ENCODE measurements around the gene RET.

Gene RET

DNA sequence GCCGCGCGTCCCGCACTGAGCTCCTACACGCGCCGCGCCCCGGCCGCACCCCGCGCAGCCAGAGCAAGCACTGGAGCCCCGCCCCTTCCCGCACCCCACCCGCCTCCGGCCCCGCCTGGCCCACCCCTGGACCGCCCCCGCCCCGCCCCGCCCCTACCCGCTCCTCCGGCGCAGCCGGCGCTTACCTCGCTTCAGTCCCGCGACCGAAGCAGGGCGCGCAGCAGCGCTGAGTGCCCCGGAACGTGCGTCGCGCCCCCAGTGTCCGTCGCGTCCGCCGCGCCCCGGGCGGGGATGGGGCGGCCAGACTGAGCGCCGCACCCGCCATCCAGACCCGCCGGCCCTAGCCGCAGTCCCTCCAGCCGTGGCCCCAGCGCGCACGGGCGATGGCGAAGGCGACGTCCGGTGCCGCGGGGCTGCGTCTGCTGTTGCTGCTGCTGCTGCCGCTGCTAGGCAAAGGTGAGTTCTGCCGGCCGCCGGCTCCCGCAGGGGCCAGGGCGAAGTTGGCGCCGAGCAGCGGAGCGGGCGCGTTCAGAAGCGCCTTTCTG, at the start of gene RET:
TSS of gene RET (plus strand) at position 194 of the 545 bp plus-strand sequence. CDS start at position 384, 190 bp downstream.
- no peak for DNase-seq (ENCODE audit: low read depth)

DNA sequence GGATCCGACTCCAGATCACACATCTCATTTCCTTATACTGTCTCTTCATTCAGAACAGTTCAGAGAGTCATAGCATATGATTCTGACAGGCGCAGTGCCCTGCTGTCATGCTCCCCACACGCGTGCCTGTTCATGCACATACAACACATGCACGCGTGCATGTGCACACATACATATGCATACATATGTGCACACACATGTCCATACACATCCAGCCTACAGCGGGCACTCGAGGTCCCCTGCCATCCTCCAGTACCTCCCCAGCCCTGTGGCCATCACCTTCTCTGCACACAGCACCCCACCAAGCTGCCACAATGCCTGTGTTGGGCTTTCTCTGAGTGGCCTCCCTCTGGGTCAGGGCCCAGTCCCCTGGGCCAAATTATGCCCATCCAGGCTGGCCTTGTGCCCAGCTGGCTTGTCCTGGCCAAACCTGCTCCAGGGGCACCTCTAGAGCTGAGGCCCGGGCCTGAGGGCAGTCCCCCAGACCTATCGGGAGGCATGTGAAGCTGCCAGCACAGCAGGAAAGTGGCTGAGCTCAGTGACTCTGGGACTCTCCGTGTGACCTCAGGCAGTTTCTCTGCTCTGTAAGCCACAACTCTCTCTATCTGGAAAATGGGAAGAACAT, 49.4 kb upstream of the RET start:
- DNase-seq (ENCODE audit: low read depth), result no peak

DNA sequence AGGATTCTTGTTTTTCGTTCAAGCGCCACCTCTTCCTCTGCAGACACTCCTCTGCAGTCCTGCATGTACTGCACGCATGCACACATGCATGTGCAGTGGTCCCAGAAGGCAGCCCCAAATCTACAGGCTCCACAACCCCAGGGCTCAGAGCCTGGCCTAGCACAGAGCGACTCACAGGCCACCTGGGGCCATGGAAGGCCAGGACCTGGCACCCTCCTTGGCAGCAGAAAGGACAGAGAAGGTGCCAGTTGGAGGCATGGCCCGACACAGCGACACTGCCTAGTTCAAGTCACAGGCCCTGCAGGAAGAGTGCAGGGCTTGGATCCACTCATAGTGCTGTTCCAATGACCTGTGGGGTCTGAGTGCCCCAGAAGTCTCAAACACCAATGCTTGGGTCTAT, 48.7 kb upstream of the RET start:
- no peak for DNase-seq (ENCODE audit: low read depth)

DNA sequence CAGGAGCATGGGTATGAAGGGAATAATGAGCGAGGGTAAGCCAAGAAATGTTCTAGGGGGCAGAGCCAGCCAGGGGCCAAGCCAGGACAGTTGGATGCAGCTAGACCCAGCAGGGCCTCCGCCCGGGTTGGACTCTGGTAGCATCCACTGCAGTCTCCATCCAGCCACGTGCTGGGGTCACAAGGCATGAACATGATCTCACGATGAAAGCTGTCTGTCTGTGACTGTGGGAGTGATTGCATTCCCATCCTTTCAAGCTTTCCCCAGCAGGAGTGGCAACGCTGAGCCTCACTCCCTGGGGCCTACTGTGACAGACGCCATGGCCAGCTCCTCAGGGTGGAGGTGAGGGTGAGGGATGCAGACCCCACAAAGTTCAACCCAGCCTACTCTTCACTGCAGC, 47.8 kb upstream of the RET start:
- DNase-seq (ENCODE audit: low read depth), result no peak

DNA sequence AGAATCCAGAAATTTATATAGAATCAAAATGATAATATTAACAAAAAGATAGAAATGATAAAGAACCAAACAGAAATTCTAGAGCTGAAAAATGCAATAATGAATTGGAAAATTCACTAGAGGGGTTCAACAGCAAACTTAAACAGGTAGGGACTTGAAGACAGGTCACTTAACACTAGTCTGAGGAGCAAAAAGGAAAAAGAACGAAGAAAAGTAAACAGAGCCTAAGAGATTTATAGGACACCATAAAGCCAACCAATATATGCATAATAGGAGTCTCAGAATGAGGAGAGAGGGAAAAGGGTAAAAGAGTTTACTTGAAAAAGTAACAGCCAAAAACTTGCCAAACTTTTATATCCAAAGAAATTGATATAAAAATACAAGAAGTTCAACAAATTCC, 44.3 kb upstream of the RET start:
- no peak for DNase-seq (ENCODE audit: low read depth)

DNA sequence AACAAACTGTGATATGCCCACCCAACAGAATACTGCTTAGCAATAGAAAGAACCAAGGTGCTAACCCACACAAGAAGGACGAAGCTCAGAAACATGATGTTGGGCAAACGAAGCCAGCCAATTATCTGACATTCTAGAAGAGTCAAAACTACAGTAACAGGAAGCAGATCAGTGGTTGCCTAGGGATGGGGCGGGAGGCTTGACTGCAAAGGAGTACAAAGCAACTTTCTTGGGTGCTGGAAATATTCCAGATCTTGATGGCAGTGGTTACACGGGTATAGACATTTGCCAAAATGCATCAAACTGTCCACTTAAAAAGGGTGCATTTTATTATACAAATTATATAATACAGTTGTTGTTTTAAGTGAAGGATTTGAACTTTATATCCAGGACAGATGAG, 41.1 kb upstream of the RET start:
- DNase-seq (ENCODE audit: low read depth), result no peak

DNA sequence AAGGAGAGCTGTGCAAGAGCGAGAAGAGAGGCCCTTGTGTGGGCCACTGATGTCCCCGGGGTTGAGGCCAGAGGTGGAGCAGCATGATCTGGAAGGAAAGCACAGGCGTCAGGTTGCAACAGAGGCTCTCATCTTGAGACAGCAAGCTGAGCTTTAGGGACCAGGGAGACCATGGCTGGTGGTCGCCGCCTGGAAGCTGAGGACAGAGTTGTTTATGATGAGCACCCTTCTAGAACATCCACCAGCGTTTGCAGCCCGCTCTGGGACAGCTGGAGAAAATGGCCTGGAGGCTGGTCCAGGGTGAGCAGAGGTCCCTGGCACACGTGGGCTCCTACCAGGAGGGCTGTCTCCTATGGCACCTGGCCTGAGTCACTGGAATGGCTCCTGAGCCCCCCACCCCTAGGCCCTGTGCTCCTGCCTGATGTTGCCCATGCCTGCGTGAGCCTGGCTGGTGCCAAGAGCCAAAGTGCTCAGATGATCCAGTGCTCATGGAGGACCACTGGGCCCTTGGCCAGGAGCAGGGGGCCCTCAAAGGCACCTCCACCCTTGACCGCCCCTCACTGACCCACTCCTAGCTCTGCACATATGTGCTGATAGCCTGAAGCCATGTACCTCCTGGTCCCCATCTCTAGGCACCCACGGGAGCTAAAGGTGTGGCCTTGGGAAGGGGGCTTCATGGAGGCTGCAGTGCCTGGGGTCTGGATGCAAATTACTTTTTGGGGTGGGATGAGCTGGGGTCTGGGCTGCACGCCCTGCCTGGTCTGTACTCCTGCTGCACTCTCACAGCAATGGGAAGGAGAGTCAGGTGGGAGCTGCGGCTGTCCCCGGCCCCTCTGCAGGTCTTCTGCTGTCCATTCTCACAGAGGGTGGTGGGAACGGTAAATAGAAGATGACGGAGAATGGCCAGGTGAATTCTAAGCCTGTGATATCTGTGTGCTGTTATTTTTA, 40.1 kb upstream of the RET start:
- DNase-seq (ENCODE audit: low read depth), result no peak

DNA sequence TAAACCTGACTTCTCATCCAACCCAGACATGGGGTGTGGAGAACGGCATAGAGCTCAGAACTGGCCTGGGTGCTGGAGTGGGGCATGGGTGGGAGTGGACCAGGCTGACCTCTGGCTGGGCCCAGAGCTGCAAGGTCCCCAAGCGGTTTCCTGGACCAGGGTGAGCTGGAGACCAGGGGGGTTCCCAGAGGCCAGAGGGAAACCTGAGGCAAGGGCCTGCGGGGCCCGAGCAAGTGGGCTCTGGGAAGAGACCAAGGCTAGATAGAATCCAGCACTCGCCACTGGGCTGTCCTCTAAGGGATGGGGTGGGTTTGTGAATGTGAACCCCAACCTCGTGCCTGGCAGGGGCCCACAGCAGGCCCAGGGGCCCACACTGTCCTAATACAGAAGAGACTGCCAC, 39.4 kb upstream of the RET start:
- no peak for DNase-seq (ENCODE audit: low read depth)

DNA sequence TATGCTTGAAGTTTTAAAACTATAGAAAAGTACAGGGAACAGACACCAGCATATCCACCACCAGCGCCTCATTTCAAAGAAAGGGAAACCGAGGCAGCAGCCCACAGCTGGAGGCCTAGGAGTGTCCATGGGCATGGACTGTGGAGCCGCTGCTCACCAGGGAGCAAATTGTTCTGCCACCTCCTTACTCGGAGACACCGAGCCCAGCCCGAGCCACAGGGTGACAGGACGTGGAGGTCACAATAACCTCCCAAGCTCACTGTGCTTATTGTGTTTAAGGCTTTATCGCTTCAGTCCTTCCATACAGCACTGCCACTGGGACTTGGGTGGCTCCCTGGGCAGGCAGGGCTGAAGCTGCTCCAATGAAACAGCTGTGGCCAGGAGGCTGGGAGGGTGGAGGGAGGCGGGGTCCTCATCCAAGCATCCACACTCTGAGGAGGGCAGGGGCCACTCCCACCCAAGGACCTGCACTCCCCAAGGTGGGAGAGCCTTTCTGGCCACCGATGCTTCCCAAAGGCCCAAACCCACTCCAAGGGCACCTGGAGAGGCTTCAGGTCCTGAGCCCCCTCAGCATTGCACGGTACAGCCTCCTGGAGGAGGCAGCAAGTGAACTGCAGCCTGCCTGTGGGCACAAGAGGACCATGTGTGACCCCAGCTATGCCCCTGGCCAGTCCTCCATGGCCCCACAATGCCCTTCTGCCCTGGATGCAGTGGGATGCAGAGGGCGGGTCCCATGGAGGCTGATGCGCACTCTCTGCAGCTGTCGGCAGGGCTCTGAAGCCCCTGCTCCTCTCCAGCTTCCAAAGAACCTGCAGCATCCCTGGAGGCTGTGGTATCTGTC, 38.7 kb upstream of the RET start:
- DNase-seq (ENCODE audit: low read depth), result no peak

DNA sequence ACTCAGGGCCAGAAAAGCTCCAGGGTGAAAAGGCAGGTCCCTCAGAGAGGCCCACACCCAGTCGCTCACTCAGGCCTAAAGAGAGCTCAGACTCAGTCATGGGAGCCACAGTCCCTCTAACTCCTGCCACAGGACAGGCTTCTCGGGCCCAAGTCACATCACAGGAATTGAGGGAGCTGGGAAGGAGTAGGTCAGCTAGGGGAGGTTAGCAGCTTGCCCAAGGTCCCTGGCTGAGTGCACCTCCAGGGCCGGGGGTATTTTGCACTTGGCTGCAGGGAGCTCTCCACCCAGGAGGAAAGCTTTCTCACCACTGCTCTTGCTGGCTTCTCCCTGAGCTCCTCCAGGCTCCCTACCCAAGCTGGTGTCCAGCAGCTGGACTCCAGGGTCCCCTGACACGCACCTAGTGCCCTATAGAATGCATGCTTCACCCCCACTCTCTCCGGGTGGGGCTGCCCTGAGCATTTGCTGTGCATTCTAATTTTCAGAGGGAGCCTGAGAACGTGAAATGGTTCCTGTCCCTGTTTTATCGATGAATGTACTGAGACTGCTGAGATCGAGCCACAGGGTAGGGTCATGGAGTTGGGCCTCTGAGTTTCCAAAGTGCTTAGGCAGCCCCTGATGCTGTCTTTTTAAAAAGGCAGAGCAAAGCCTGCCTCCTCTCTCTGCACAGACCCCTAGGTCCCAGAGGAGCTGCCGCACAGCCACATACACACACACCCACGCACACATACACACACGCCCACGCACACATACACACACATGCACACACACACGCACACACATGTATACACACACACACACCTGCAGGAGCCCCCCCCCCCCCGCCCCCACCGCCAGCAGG, 37.9 kb upstream of the RET start:
- DNase-seq (ENCODE audit: low read depth), result no peak

DNA sequence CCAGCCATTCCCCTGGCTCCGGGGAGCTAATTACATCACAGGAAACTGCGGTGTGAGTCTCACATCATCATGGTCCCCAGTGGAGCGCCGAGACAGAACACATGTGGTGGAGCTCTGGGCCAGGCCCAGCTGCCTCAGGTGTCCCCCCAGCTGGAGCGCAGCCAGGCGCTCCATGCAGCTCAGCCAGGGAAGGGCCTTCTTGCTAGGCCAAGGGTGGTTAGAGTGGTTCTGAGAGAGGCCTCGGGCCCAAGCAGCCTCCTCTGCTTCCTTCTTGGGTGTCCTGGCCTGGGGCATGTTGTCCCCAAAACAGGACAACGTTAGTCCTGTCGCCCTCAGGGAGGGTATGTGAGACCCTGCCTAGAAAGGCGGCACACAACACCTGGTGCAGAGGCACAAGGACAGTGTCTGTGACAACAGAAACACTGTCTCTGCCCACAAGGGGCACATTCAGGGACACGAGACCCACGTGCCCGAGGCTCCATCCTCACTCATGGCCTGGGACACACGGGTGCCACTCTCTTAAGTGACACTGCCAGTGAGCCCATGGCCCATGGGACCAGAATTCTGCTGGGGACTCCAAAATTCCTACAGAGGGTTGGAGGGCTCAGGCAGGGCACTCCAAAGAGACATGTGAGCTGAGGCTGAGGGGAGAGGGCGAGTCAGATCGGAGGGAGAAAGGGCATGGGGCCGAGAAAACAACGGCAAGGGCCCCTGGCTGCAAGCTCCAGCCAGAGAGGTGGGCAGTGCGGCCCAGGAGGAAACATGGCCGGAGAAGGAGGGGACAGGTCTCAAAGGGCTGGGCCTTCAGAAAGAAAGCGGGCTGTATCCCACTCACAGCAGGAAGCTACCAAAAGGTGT, 37.0 kb upstream of the RET start:
- DNase-seq (ENCODE audit: low read depth), result no peak

DNA sequence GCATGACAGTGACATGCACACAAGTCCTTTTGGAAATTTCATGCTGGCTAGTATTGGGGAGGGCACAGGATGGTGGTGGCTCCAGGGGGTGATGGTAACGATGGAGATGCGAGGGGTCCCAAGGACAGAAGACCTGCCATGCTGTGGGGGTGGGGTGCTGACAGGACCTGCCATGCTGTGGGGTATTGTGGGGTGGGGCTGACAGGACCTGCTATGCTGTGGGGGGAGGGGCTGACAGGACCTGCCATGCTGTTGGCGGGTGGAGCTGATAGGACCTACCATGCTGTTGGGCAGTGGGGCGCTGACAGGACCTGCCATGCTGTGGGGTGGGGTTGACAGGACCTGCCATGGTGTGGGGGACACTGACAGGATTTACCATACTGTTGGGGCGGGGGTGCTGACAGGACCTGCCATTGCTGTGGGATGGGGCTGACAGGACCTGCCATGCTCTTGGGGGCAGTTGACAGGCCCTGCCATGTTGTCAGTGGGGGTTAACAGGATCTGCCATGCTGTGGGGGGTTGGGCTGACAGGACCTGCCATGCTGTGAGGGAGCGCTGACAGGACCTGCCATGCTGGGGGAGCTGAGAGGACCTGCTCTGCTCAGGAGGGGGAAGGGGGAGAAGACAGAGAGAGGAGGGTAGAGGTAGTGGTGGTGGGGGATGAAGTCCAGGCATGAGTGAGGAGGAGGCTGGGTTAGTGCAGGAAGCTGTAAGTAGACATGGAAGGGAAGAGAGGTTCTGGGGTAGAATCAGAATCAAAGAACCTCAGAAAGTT, 36.2 kb upstream of the RET start:
- DNase-seq (ENCODE audit: low read depth), result no peak

DNA sequence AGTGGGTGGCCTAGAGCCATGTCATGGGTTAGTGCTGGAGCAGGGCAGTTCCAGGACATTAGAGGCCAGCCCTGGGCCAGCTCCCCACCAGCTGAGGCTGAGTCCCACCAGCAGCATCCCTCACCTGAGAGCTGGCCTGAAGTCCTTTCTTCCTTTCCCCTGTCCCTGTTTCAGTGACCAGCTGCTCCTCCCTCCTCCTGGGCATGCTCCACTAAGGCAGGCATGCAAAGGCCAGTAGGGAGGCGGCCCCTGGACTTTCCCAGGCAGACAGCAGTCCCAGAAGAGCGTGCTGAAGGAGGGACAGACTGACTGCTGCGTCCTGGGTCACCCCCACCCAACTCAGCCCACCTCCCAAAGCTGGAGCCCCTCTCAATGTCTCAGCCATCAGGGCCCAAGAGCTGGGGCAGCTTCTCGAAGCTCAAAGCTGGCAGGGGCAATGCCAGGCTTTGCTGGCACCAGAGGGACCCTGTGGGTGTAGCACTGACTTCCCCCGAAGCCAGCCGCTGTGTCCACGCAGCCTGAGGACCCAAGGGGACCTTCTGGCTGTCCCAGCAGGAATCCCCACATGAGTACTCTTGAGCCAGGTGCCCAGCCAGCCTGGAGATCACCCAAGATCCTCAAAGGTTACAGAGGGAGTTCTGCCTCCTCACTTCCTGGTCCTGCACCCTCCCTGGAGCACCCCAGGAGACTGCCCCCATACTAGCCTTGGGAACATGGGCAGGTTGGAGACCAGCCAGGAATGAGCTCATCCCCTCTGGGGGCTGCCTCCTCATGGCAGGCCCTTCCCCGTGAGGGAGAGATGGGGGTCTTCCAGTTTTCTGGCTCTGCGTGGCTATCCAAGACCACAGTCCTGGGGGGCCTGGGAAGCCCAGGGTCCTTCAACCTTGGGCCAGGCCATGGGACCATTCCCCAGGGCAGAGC, 35.2 kb upstream of the RET start:
- no peak for DNase-seq (ENCODE audit: low read depth)

DNA sequence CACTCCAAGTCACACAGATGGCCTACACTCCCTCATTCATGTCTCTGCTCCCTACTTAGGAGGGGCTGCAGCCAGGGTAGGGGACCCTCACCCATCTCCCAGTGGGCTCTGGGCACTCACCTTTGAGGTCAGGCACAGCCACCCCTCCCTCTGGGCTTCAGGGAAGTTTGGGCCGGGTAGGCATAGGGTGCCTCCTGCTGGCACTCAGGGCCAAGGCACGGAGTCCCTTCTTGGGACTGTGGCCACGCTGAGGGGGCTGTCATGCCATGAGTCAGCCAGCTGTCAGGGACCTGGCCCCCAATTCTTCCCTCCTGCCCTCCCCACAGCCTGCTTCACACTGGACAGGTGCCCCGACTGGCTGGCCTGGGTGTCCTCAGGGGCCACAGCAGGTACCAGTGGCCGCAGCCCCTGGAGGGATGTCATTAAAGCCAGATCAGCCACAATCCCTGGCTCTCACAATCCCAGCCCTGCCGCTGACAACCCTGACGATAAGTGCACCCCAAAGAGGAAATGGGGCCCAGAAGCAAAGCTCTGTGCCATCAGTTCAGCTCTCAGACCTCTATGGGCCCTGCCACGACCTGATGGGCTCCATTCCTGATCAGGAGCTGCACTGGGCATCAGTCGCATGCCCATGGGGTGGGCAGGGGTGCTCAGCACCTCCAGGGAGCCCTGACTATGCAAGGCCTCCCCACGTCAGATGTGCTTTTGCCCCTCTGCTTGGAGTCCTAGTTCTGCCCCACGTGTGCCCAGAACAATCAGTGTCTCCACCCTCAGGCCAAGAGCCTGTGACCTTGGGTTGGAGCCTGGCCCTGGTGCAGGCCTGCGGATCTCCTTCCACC, 34.1 kb upstream of the RET start:
- no peak for DNase-seq (ENCODE audit: low read depth)

DNA sequence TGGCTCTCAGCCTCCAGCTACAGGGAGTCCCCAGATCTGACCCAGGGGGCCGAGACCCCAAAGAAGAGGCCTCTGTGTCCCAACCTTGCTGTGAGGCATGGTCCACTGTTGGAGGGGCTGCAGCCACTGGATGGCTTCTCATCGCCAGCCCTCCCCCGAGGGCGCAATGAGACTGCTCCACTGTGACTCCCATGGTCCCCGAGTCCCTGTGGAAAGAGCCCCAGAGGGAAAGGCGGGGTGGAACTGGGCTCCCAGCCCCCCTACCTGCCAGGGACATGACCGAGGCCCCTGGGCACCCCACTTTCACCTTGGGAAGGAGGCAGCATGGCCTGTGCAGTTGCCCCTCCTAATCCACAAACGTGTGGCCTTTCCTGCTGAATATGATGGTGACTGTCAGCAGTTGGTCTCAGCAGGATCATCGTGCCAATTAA, 33.5 kb upstream of the RET start:
- DNase-seq (ENCODE audit: low read depth), result no peak

DNA sequence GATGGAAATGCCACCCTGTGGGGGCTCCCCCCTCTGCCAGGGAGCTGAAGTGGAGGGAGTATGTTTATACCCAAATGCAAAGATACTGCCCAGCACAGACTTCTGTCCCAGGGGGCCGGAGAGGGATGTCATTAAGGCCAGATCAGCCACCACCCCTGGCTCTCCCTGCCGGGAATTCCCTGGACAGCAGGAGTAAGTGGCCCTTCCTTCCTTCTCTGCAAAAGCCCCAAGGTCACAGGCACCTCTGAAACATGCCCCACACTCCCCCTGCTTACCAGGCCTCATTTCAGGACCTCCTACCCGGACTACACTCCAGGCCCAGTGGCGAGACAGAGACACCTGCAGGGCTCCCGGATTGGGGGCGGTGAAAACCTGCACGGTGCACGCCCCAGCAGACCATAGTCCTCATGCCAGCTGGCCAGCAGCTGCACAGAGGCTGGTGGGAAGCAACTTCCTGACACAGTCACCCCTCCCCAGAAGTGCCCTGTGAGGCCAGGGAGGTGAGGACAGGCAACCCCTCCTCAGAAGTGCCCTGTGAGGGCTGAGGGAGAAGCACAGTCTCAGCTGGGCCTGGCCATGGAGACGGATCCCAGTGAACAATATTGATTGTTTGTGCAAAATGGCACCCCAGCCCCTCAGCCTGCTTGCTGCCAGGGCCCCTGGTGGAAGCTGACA, 33.0 kb upstream of the RET start:
- no peak for DNase-seq (ENCODE audit: low read depth)

DNA sequence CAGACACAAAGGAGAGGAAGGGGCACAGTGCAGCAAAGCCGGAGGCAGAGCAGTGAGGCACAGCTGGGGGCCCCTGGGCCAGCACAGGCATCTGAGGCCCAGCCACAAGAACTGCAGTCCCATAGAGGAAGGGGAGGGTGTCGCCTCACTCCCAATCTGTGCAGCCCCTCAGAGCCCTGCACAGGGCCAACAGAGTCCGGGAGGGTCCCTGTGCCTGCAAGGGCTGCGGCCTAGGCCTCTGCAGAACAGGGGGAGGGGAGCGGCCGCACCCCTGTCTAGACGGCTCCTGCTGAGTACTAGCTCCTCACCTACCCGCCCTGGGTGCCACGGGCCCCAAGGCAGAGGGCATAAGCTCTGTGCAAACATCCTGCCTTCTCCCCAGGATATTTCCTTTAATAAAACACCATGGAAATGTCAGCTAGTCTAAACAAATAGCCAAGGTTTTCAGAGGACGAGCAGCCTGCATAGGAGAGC, 32.4 kb upstream of the RET start:
- DNase-seq (ENCODE audit: low read depth), result no peak

All from fibroblast of gingiva (primary cell).